ENCODE measurements around the gene UBE2E2.

UBE2E2 gene

GRCh38 chr3:23455084-23455483 lies 252.0 kb downstream of the UBE2E2 start:
- TF ChIP-seq ARNTL (CRISPR knock-in tag; IDR thresholded peaks at IDR 0.05; ENCODE audit: borderline replicate concordance, low read depth) (no peak), BACH2 (CRISPR knock-in tag; IDR thresholded peaks at IDR 0.05; ENCODE audit: borderline replicate concordance) (no peak), PPARA (CRISPR knock-in tag; IDR thresholded peaks at IDR 0.05; ENCODE audit: borderline replicate concordance) (no peak), ISL1 (CRISPR knock-in tag; IDR thresholded peaks at IDR 0.05) (0 out of 2 replicates have a peak, but pooled peaks have one; percentile 17), SNAI2 (CRISPR knock-in tag; IDR thresholded peaks at IDR 0.05) (no peak), TSHZ2 (CRISPR knock-in tag; IDR thresholded peaks at IDR 0.05) (no peak), POU6F1 (CRISPR knock-in tag; IDR thresholded peaks at IDR 0.05; ENCODE audit: borderline replicate concordance, low read depth) (no peak), ZFP3 (CRISPR knock-in tag; IDR thresholded peaks at IDR 0.05) (no peak), PATZ1 (CRISPR knock-in tag; IDR thresholded peaks at IDR 0.05; ENCODE audit: borderline replicate concordance) (peak; percentile 28; the same call in 1 of the 2 replicates), OSR1 (CRISPR knock-in tag; IDR thresholded peaks at IDR 0.05) (no peak), CREB5 (CRISPR knock-in tag; IDR thresholded peaks at IDR 0.05; ENCODE audit: low read depth) (no peak)
- no peak for ATAC-seq

- TF ChIP-seq CSDC2 (CRISPR knock-in tag; IDR thresholded peaks at IDR 0.05) (no peak), PPARA (CRISPR knock-in tag; IDR thresholded peaks at IDR 0.05; ENCODE audit: borderline replicate concordance) (no peak), PATZ1 (CRISPR knock-in tag; IDR thresholded peaks at IDR 0.05; ENCODE audit: borderline replicate concordance) (no peak), ESRRG (CRISPR knock-in tag; IDR thresholded peaks at IDR 0.05) (no peak), OSR1 (CRISPR knock-in tag; IDR thresholded peaks at IDR 0.05) (no peak), ARNTL (CRISPR knock-in tag; IDR thresholded peaks at IDR 0.05; ENCODE audit: borderline replicate concordance, low read depth) (no peak), CSRNP3 (CRISPR knock-in tag; IDR thresholded peaks at IDR 0.05) (no peak), ZFP3 (CRISPR knock-in tag; IDR thresholded peaks at IDR 0.05) (no peak), ZNF8 (CRISPR knock-in tag; IDR thresholded peaks at IDR 0.05) (no peak)
- no peak for ATAC-seq
These were observed 252.6 kb downstream of the UBE2E2 start for GRCh38 chr3:23455775-23456174.

GRCh38 chr3:23457697-23458096 lies 254.6 kb downstream of the UBE2E2 start:
- ATAC-seq = no peak
- TF ChIP-seq ISL1 (CRISPR knock-in tag; IDR thresholded peaks at IDR 0.05) = no peak
- no peak for TF ChIP-seq TOX (CRISPR knock-in tag; IDR thresholded peaks at IDR 0.05; ENCODE audit: borderline replicate concordance)
- TF ChIP-seq CSRNP3 (CRISPR knock-in tag; IDR thresholded peaks at IDR 0.05) = no peak
- TF ChIP-seq ZC3H10 (CRISPR knock-in tag; IDR thresholded peaks at IDR 0.05) = no peak
- TF ChIP-seq GLIS3 (CRISPR knock-in tag; IDR thresholded peaks at IDR 0.05) = no peak
- no peak for TF ChIP-seq ZNF565 (CRISPR knock-in tag; conservative IDR thresholded peaks at IDR 0.05; ENCODE audit: low read depth)
- TF ChIP-seq CSDC2 (CRISPR knock-in tag; IDR thresholded peaks at IDR 0.05) = no peak
- no peak for TF ChIP-seq OSR1 (CRISPR knock-in tag; IDR thresholded peaks at IDR 0.05)
- TF ChIP-seq PATZ1 (CRISPR knock-in tag; IDR thresholded peaks at IDR 0.05; ENCODE audit: borderline replicate concordance) = no peak
- TF ChIP-seq ESRRG (CRISPR knock-in tag; IDR thresholded peaks at IDR 0.05) = no peak
